HG03575 (cell line): Measurements from ENCODE around the gene TMEM203.

Experiments used
- ATAC-seq: cut with Tn5 transposase; IDR thresholded peaks from one replicate; pipeline ENCODE4 v1.9.1; 2021; ENCODE audit not compliant: unreplicated experiment, insufficient number of reproducible peaks, low FRiP score; ENCODE audit errors: extremely low read depth

Gene TMEM203

GRCh38 chr9:137221095-137221505, 15.7 kb upstream of the TMEM203 start:
- ATAC-seq: no peak

- ATAC-seq: no peak
Measured at GRCh38 chr9:137220317-137221094, 15.1 kb upstream of the TMEM203 start.

- no peak for ATAC-seq
Measured at GRCh38 chr9:137219757-137220316, 14.4 kb upstream of the TMEM203 start.

GRCh38 chr9:137218754-137219271, 13.4 kb upstream of the TMEM203 start:
- ATAC-seq: no peak

- no peak for ATAC-seq
Measured at GRCh38 chr9:137218212-137218753, 12.8 kb upstream of the TMEM203 start.

- ATAC-seq: no peak
Measured at GRCh38 chr9:137217276-137218211, 12.1 kb upstream of the TMEM203 start.

GRCh38 chr9:137216188-137216965, 10.9 kb upstream of the TMEM203 start:
- ATAC-seq: no peak

- ATAC-seq: no peak
Measured at GRCh38 chr9:137215196-137215986, 9.9 kb upstream of the TMEM203 start.

GRCh38 chr9:137214620-137215019, 9.2 kb upstream of the TMEM203 start:
- no peak for ATAC-seq

GRCh38 chr9:137213160-137214060, 8.0 kb upstream of the TMEM203 start:
- no peak for ATAC-seq

- no peak for ATAC-seq
Measured at GRCh38 chr9:137212520-137212919, 7.1 kb upstream of the TMEM203 start.

- ATAC-seq: no peak
Measured at GRCh38 chr9:137211532-137211931, 6.1 kb upstream of the TMEM203 start.

- no peak for ATAC-seq
Measured at GRCh38 chr9:137206602-137207001, 1.2 kb upstream of the TMEM203 start.

GRCh38 chr9:137204731-137205125, 720 bp downstream of the TMEM203 start:
- ATAC-seq: no peak

- ATAC-seq: no peak
Measured at GRCh38 chr9:137202966-137203365, 2.5 kb downstream of the TMEM203 start.

- ATAC-seq: no peak
Measured at GRCh38 chr9:137201205-137201868, 4.1 kb downstream of the TMEM203 start.
